Gastroesophageal sphincter (tissue), 4 donors: ENCODE results near the gene EEFSEC. TPM values are rescaled to one million over a fixed set of nuclear protein-coding genes. Genes with fewer than 3 reads are reported as not detected.

Source experiments
- ATAC-seq: fragments of 150-250 bp; one replicate; pipeline ENCODE4 v1.9.1; 2016; ENCODE audit warnings: mild to moderate bottlenecking, moderate library complexity
- H3K27ac ChIP-seq, 4 donors: fragments of 200-600 bp; sonication (generic) in 3 of 4; 1 replicate in 3 of 4; 2 replicates in 1 of 4; pipeline ENCODE4 v1.5.1; 2016 to 2019
- H3K27me3 ChIP-seq: fragments of 200-600 bp; sonication (generic); one replicate; pipeline ENCODE4 v1.5.1; 2019
- H3K36me3 ChIP-seq, 2 donors: fragments of 200-600 bp; sonication (generic); one replicate each; pipeline ENCODE4 v1.5.1; 2019; ENCODE audit warnings: control low read depth in 1 of 2
- H3K4me1 ChIP-seq, 3 donors: fragments of 200-600 bp; sonication (generic); 1 replicate in 2 of 3; 2 replicates in 1 of 3; pipeline ENCODE4 v1.5.1; 2016 to 2019; ENCODE audit warnings: control low read depth in 2 of 3
- H3K4me3 ChIP-seq, 2 donors: fragments of 200-600 bp; sonication (generic); one replicate each; pipeline ENCODE4 v1.5.1; 2019; ENCODE audit warnings: mild to moderate bottlenecking in 1 of 2, moderate library complexity in 1 of 2
- H3K9me3 ChIP-seq, 3 donors: fragments of 200-600 bp; sonication (generic); one replicate each; pipeline ENCODE4 v1.5.1; 2017 to 2019; ENCODE audit warnings: control low read depth in 2 of 3
- CTCF ChIP-seq, 4 experiments: fragments of 200-600 bp in 2 of 4; fragments of 450-650 bp in 2 of 4; sonication (generic) in 1 of 4; IDR thresholded peaks; one replicate each; pipeline ENCODE4 v1.5.1; 2017 to 2019; ENCODE audit warnings: antibody characterized with exemption in 4 of 4, mild to moderate bottlenecking in 2 of 4, moderate library complexity in 2 of 4
- EP300 ChIP-seq: sonication (generic); formaldehyde crosslinking; IDR thresholded peaks from one replicate; pipeline ENCODE4 v1.6.1; 2017; ENCODE audit warnings: antibody characterized with exemption, mild to moderate bottlenecking
- POLR2A ChIP-seq, 2 donors: fragments of 450-650 bp; IDR thresholded peaks; one replicate each; pipeline ENCODE4 v1.6.1; 2017; ENCODE audit warnings: antibody characterized with exemption in 2 of 2, mild to moderate bottlenecking in 2 of 2, moderate library complexity in 1 of 2
- POLR2AphosphoS5 ChIP-seq: sonication (generic); formaldehyde crosslinking; IDR thresholded peaks from one replicate; pipeline ENCODE4 v1.6.1; 2017; ENCODE audit warnings: antibody characterized with exemption
- WGBS, 2 donors: methylation state at CpG; one replicate each; pipeline ENCODE4 v1.1.5; 2018; ENCODE audit warnings: low coverage in 1 of 2; 5-methylcytosine and 5-hydroxymethylcytosine counted together
- total RNA-seq, 4 donors: library from RNA; depleted of rRNA; stranded (reverse); fragments of >200 nt; gene quantifications; one replicate each; pipeline ENCODE4 v1.1.0, GENCODE V29; 2016

The EEFSEC gene
- total RNA-seq, 4 donors from 2014 or later, result 5.8 to 16.5 (median 11.4) TPM

- no peaks in the 10 kb centered on the region for H3K9me3 ChIP-seq
- WGBS, 2 donors, result 80% methylated on average over 1 of the region's 6 CpGs; no CpG with 5 or more reads in 1 of the 2 donors
- H3K4me3 ChIP-seq, result no peak overlapping the region
- no peak for ATAC-seq
- peaks cover 0 to 31% of the 10 kb centered on the region in 2 donors for H3K36me3 ChIP-seq
- H3K4me1 ChIP-seq, result no peaks in the 10 kb centered on the region
- TF ChIP-seq POLR2A (IDR thresholded peaks at IDR 0.05) (no peak), CTCF (IDR thresholded peaks at IDR 0.05) (no peak), EP300 (no peak), POLR2AphosphoS5 (no peak)
- no peaks in the 10 kb centered on the region for H3K27me3 ChIP-seq
- no peak overlapping the region for H3K27ac ChIP-seq
Measured at GRCh38 chr3:128343287-128344051, 190.2 kb downstream of the EEFSEC start.

GRCh38 chr3:128344052-128344735 lies 190.9 kb downstream of the EEFSEC start:
- Histone ChIP-seq H3K9me3 (no peaks in the 10 kb centered on the region), H3K4me1 (no peaks in the 10 kb centered on the region), H3K27ac (no peak overlapping the region), H3K36me3 (peaks cover 0 to 29% of the 10 kb centered on the region in 2 donors), H3K4me3 (no peak overlapping the region), H3K27me3 (no peaks in the 10 kb centered on the region)
- no peak for ATAC-seq
- TF ChIP-seq EP300 (no peak), CTCF (IDR thresholded peaks at IDR 0.05) (no peak), POLR2AphosphoS5 (no peak), POLR2A (IDR thresholded peaks at IDR 0.05) (no peak)
- 96 to 100% methylated on average over 3 to 5 of the region's 6 CpGs for WGBS, 2 donors

- 86 to 90% methylated on average over 1 to 4 of the region's 4 CpGs for WGBS, 2 donors
Measured at GRCh38 chr3:128345196-128345595, 191.9 kb downstream of the EEFSEC start.

GRCh38 chr3:128346562-128346961 lies 193.3 kb downstream of the EEFSEC start:
- Histone ChIP-seq H3K36me3 (peaks cover 0 to 17% of the 10 kb centered on the region in 2 donors), H3K27ac (no peak overlapping the region), H3K4me1 (no peaks in the 10 kb centered on the region), H3K9me3 (no peaks in the 10 kb centered on the region), H3K27me3 (no peaks in the 10 kb centered on the region), H3K4me3 (no peak overlapping the region)
- WGBS, 2 donors, result 92 to 95% methylated on average over 2 of the region's 2 CpGs
- no peak for ATAC-seq
- no peak for TF ChIP-seq CTCF (IDR thresholded peaks at IDR 0.05)
- TF ChIP-seq POLR2AphosphoS5, result no peak
- TF ChIP-seq POLR2A (IDR thresholded peaks at IDR 0.05), result no peak
- no peak for TF ChIP-seq EP300

More at GRCh38 chr3:128345196-128345595, 191.9 kb downstream of the EEFSEC start:
- Histone ChIP-seq H3K27ac (no peak overlapping the region), H3K4me1 (no peaks in the 10 kb centered on the region), H3K27me3 (no peaks in the 10 kb centered on the region), H3K9me3 (no peaks in the 10 kb centered on the region), H3K36me3 (peaks cover 0 to 29% of the 10 kb centered on the region in 2 donors), H3K4me3 (no peak overlapping the region)
- no peak for TF ChIP-seq POLR2AphosphoS5
- no peak for TF ChIP-seq POLR2A (IDR thresholded peaks at IDR 0.05)
- TF ChIP-seq CTCF (IDR thresholded peaks at IDR 0.05), result no peak
- TF ChIP-seq EP300, result no peak
- no peak for ATAC-seq
